ENCODE results near the gene UGT1A9.

DNA sequence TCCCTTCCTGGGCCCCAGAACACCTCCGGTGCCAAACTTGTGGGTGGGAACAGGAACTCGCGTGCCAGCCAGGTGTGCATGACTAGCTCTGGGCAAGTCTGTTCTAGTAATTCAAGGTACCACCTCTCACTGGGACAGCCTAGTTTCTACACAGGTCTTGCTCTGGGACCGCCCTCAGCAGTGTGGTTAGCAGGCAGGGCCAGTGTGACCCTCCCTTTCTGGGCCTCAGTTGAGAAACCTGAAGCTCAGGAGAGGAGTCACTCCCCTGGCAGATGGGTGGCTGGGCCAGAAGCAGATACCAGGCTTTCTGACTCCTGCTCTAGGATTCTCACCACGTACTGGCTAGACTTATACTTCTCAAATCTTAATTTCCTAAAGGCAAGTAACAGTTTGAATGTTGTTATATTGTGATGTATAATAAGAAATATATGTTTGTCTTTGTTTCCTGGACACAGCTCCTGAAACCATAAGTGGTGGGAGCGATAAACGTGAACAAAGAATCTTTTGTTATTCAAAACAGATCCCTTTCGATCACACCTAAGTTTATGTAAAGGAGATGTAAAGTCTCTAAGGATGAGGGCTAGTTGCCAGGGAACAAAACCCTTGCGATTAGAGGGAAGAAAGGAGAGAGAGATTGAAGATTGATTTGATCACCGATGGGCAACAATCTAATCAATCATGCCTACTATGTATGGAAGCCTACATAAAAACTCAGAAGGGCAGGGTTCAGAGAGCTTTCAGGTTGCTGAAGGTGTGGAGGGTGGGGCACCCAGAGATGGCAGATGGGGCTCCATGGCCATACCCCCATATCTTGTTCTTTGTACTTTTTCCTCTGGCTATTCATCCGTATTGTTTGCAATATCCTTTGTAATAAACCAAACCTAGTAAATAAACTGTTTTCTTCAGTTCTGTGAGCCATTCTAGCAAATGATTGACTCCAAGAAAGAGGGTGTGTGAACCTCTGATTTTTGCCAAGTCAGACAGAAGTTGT is 20.0 kb downstream of the UGT1A9 start:
- TF ChIP-seq, protein P1, sequence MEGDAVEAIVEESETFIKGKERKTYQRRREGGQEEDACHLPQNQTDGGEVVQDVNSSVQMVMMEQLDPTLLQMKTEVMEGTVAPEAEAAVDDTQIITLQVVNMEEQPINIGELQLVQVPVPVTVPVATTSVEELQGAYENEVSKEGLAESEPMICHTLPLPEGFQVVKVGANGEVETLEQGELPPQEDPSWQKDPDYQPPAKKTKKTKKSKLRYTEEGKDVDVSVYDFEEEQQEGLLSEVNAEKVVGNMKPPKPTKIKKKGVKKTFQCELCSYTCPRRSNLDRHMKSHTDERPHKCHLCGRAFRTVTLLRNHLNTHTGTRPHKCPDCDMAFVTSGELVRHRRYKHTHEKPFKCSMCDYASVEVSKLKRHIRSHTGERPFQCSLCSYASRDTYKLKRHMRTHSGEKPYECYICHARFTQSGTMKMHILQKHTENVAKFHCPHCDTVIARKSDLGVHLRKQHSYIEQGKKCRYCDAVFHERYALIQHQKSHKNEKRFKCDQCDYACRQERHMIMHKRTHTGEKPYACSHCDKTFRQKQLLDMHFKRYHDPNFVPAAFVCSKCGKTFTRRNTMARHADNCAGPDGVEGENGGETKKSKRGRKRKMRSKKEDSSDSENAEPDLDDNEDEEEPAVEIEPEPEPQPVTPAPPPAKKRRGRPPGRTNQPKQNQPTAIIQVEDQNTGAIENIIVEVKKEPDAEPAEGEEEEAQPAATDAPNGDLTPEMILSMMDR (IDR thresholded peaks at IDR 0.05) = no peak
- no peak for TF ChIP-seq POLR2A (IDR thresholded peaks at IDR 0.05)

Data from thyroid gland (tissue), 4 donors.